ENCODE results near the gene UBXN1. TPM values are rescaled to one million over a fixed set of nuclear protein-coding genes. Genes with fewer than 3 reads are reported as not detected.

Gene UBXN1
- total and polyA plus RNA-seq, 2 donors (not counting 1 experiment from before 2014, with no cell fraction given): 180 to 193 TPM

DNA sequence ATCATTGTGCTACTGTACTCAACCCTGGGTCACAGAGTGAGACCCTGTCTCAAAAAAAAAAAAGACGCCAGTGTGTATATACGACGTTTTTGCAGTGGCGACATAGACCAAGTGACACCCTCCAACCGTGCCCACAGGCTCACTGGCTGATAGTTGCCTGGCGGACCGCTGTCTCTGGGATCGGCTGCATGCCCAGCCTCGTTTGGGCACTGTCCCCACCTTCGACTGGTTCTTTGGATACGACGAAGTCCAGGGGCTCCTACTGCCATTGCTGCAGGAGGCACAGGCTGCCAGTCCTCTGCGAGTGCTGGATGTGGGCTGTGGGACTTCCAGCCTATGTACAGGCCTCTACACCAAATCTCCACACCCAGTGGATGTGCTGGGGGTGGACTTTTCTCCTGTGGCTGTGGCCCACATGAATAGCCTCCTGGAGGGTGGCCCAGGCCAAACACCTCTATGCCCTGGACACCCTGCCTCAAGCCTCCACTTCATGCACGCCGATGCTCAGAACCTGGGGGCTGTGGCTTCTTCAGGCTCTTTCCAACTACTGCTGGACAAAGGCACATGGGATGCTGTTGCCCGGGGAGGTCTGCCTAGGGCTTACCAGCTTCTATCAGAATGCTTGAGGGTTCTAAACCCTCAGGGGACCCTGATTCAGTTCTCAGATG, 12.5 kb downstream of the UBXN1 start:
- Histone ChIP-seq H3K36me3 (replicated peaks in 1 of 2; ENCODE audit: control extremely low read depth in 1 of 2, control insufficient read depth in 1 of 2, extremely low read depth in 1 of 2, insufficient read depth in 2 of 2, low read length in 1 of 2) (peaks cover 4 to 19% of the 10 kb centered on the region in 2 experiments), H3K4me2 (replicated peaks; ENCODE audit: low read depth, low read length, poor library complexity, severe bottlenecking) (peak overlapping the region; percentile 78), H3K4me3 (ENCODE audit: control extremely low read depth in 1 of 5, extremely low read depth in 1 of 5, insufficient read depth in 1 of 5, low read depth in 2 of 5, low read length in 4 of 5) (peak overlapping the region; percentile 36 to 98 (median 83)), H3K4me1 (ENCODE audit: control insufficient read depth in 2 of 2, insufficient read depth in 2 of 2, low read length in 2 of 2) (peaks cover 21 to 41% of the 10 kb centered on the region in 2 donors), H3K79me2 (ENCODE audit: control insufficient read depth, insufficient read depth, low read length) (peaks cover 62% of the 10 kb centered on the region), H3K9ac (ENCODE audit: low read length) (peak overlapping the region; percentile 82), H3K27me3 (replicated peaks in 1 of 4; ENCODE audit: control extremely low read depth in 1 of 4, control insufficient read depth in 3 of 4, insufficient read depth in 4 of 4, low read length in 3 of 4) (no peaks in the 10 kb centered on the region), H3K9me3 (ENCODE audit: control extremely low read depth in 1 of 3, control insufficient read depth in 2 of 3, insufficient read depth in 1 of 3, low read length in 2 of 3) (no peaks in the 10 kb centered on the region), H3K27ac (ENCODE audit: low read length in 2 of 2) (peak overlapping the region in 1 of 2 donors; percentile 81), H2AFZ (ENCODE audit: insufficient read depth, low read depth, low read length, poor library complexity, severe bottlenecking) (no peak overlapping the region), H4K20me1 (ENCODE audit: control insufficient read depth, insufficient read depth, low read length, poor library complexity, severe bottlenecking) (peaks cover 9% of the 10 kb centered on the region)
- Mint-ChIP-seq H3K9me3 (ENCODE audit: insufficient read depth) (no peaks in the 10 kb centered on the region), H3K27ac (peak overlapping the region; percentile 56), H3K4me3 (peak overlapping the region; percentile 97), H3K27me3 (no peaks in the 10 kb centered on the region), H3K4me1 (peaks cover 57% of the 10 kb centered on the region)
- intact Hi-C loops (cut with micrococcal nuclease): no loop called here
- WGBS (ENCODE audit: insufficient coverage): 63% methylated on average over 15 of the region's 16 CpGs
- no peak for DNase-seq
- ChIA-PET CTCF (interaction anchor here (1.4 to 2.0 kb wide), 2 partner anchors 75 kb away, joined by 7 read pairs; partner anchors contain the start of gene TUT1), POLR2A (interaction anchor here (0.8 to 3.3 kb wide), 14 partner anchors 8 to 105 kb away, joined by 3 to 62 read pairs (median 6); partner anchors contain the start of genes B3GAT3, EEF1G, GANAB and HNRNPUL2)
- ATAC-seq (ENCODE audit: low read depth): no peak
- TF ChIP-seq EZH2 (IDR thresholded peaks at IDR 0.05; ENCODE audit: borderline replicate concordance, insufficient read depth, low read depth, low read length, poor library complexity, severe bottlenecking): no peak
- no peak for TF ChIP-seq CTCF (IDR thresholded peaks at IDR 0.05)

Measured in B cell (primary cell).